CD4-positive, alpha-beta T cell treated with Interleukin-17A for 4 hours (primary cell): ENCODE data around the gene COX6A2.

Experiments used
- DNase-seq: peaks from one replicate; pipeline ENCODE4 v3.0.0-alpha.2; 2020; ENCODE audit warnings: mixed read lengths

Gene COX6A2

GRCh38 chr16:31428279-31428597, at the start of gene COX6A2:
Gene COX6A2 (minus strand): TSS chr16:31428360. CDS start chr16:31428325, 35 bp downstream.
- no peak for DNase-seq

GRCh38 chr16:31477220-31478216, 49.4 kb upstream of the COX6A2 start:
- DNase-seq = peak; percentile 64

- peak; percentile 100 for DNase-seq
Measured at GRCh38 chr16:31476303-31477219, 48.4 kb upstream of the COX6A2 start.

- DNase-seq = no peak
Measured at GRCh38 chr16:31475946-31476302, 47.8 kb upstream of the COX6A2 start.

- DNase-seq = no peak
Measured at GRCh38 chr16:31474773-31475738, 46.9 kb upstream of the COX6A2 start.

GRCh38 chr16:31474173-31474714, 46.1 kb upstream of the COX6A2 start:
- DNase-seq = no peak

- no peak for DNase-seq
Measured at GRCh38 chr16:31473264-31473984, 45.3 kb upstream of the COX6A2 start.

- peak; percentile 47 for DNase-seq
Measured at GRCh38 chr16:31472709-31473203, 44.6 kb upstream of the COX6A2 start.

GRCh38 chr16:31471875-31472708, 43.9 kb upstream of the COX6A2 start, which contains the start of gene TGFB1I1:
Gene TGFB1I1 (plus strand): TSS chr16:31472152. CDS start chr16:31472189, 37 bp downstream.
- no peak for DNase-seq

- DNase-seq = no peak
Measured at GRCh38 chr16:31471241-31471874, 43.2 kb upstream of the COX6A2 start.

- no peak for DNase-seq
Measured at GRCh38 chr16:31470615-31471014, 42.5 kb upstream of the COX6A2 start.

- DNase-seq = no peak
Measured at GRCh38 chr16:31467858-31468257, 39.7 kb upstream of the COX6A2 start.

- DNase-seq = peak; percentile 30
Measured at GRCh38 chr16:31467151-31467773, 39.1 kb upstream of the COX6A2 start.

- DNase-seq = no peak
Measured at GRCh38 chr16:31466381-31466841, 38.3 kb upstream of the COX6A2 start.

- DNase-seq = no peak
Measured at GRCh38 chr16:31465788-31466370, 37.7 kb upstream of the COX6A2 start.

GRCh38 chr16:31464781-31465260, 36.7 kb upstream of the COX6A2 start:
- no peak for DNase-seq

- no peak for DNase-seq
Measured at GRCh38 chr16:31464348-31464769, 36.2 kb upstream of the COX6A2 start.
